DMS53 (cell line): ENCODE results near the gene MRGPRE.

Source experiments
- DNase-seq: peaks from one replicate; lab custom pipeline; 2025; lab: John Stamatoyannopoulos, UW

Gene MRGPRE

GRCh38 chr11:3196161-3197043 is 35.8 kb downstream of the MRGPRE start:
- DNase-seq, result no peak

- peak; percentile 41 for DNase-seq
These were observed 36.7 kb downstream of the MRGPRE start for GRCh38 chr11:3195251-3196160.

GRCh38 chr11:3194016-3194816 is 38.0 kb downstream of the MRGPRE start:
- DNase-seq, result no peak

- DNase-seq, result no peak
These were observed 38.7 kb downstream of the MRGPRE start for GRCh38 chr11:3193373-3194015.

- DNase-seq, result no peak
These were observed 39.5 kb downstream of the MRGPRE start for GRCh38 chr11:3192511-3193372.

DNA sequence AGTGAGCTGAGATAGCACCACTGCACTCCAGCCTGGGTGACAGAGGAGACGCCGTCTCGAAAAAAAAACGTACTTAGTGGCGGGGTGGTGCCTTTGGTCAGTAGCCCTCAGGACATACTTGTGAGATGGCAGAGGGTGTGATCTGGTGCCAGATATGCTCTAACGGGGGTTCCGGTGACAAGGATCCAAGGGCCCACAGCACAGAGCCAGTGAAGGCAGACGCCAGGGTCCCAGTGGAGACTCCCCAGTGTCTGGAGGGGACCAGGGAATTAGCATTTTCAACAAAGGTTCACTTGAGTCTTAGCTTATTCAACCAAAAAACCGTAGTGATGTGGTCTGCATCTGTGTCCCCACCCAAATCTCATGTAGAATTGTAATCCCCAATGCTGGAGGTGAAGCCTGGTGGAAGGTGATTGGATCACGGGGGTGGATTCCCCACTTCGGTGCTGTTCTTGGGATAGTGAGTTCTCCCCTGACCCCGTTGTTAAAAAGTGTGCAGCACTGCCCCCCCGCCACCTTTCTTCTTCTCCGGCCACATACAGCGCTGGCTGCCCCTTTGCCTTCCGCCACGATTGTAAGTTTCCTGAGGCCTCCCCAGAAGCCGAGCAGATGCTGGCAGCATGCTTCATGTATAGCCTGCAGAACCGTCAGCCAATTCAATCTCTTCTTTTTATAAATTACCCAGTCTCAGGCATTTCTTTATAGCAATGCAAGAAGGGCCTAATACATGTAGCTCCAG is 40.5 kb downstream of the MRGPRE start:
- DNase-seq, result no peak

DNA sequence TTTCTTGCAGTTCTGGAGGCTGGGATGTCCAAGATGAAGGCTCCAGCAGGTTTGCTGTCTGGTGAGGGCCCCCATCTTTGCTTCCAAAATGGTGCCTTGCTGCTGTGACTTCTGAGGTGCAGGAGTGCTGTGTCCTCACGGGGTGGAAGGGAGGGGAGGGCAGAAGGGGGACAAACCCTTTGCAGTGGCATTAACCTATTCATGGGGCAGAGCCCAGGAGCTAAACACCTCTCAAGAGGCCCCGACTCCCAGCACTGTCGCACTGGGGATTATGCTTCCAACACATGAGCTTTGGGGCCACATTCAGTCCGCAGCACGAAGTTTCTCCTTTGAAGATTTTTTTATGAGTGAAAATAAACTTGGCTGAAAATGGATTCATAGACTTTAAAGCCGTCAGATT is 41.6 kb downstream of the MRGPRE start:
- DNase-seq, result no peak

DNA sequence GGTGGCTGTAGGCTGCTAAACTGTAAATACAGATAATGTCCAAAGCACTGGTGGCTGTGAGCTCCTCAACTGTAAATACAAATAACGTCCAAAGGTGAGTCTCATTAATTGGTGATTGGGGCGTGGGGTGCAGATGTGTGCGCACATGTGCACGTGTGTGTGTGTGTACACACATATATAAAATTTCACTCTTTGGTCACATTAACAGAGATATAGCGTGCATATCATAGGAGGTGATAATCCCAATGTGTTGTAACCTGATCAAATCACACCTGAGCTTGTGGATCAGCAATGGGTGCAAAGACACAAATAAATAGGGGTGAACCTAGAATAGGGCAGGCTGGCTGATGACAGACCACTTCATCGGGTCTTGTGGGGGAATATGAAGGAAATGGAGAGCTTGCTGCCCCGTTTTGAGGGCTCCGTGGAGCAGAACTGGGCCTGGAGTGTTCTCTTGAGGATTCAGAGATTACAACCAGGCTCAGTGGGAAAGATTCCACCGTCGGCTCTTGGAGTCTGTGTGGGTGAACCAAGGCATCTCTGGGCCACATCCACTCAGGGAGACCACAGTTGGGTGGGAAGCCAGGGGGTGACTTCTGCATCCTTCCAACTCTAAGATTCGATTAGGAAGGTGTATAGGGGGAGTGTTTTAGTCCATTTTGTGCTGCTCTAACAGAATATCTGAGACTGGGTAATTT is 42.2 kb downstream of the MRGPRE start:
- no peak for DNase-seq

DNA sequence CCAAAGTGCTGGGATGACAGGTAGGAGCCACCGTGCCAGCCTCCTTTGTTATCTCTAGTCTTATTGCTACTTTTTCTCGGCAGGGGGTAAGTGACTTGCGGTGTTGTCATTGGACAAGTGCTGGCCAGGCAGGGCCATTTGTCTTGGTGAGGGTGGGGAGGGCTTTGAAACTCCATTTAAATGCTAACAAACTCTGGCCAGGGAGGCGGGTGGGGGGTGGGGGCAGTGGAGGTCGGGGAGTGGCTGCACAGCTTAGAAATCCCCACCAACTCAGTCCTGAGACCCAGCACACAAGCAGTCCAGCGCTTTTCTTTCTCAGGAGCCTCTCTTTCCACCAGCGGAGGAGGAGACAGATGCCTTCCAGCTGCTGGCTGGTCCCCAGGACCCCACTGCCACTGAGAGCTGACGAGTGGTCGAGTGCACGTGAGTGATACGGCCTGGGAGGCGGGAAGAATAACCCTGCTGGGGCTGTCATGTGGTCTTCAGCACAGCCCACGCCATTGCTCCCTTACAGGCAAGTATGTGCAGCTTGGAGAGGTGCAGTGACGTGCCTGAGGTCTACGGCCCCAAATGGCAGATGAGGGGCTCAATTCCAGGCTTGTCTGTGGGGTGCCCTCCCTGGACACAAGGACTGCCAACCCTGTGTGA is 42.9 kb downstream of the MRGPRE start:
- DNase-seq, result no peak

- no peak for DNase-seq
These were observed 43.6 kb downstream of the MRGPRE start for GRCh38 chr11:3188496-3189195.

DNA sequence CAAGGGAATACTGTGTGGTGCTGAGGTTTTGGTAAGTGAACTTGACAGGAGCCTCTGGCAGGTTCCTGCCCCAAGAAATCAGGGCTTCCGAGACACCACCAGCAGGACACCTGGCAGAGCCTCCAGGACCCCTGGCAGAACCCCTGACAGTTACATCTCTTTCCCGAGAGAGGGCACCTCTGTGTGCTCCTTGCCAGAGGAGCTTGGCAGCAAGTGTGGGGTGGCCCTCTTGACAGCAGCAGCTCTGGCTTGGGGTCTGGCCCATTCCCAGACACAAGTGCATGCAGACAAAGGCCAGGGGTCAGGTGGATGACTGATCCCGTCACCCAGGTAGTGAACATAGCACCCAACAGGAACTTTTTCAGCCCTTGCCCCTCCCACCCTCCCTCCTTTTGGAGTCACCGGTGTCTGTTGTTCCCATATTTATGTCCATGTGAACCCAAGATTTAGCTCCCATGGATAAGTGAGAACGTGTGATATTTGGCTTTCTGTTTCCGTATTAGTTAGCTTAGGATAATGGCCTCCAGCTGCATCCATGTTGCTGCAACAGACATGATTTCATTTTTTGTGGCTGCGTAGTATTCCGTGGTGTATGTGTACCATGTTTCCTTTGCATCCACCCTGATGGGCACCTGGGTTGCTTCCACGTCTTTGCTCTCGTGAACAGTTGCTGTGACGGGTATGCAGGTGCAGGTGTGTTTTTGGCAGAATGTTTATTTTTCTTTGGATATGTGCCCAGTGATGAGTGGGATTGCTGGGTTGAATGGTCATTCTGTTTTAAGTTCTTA is 45.9 kb downstream of the MRGPRE start:
- DNase-seq, result no peak

GRCh38 chr11:3184732-3185347 is 47.4 kb downstream of the MRGPRE start:
- no peak for DNase-seq

GRCh38 chr11:3183523-3183922 is 48.7 kb downstream of the MRGPRE start:
- no peak for DNase-seq

GRCh38 chr11:3182462-3182852 is 49.8 kb downstream of the MRGPRE start:
- DNase-seq, result no peak

- DNase-seq, result no peak
These were observed 50.3 kb downstream of the MRGPRE start for GRCh38 chr11:3181725-3182461.

GRCh38 chr11:3180869-3181268 is 51.3 kb downstream of the MRGPRE start:
- DNase-seq, result no peak
